ENCODE measurements around the gene ROBO1. TPM values are rescaled to one million over a fixed set of nuclear protein-coding genes. Genes with fewer than 3 reads are reported as not detected.

The ROBO1 gene
- total and polyA plus RNA-seq, 2 of the 8 experiments (the other 6 are each of a cell fraction or from before 2014, with no cell fraction given) = 51.4 to 91.0 TPM

DNA sequence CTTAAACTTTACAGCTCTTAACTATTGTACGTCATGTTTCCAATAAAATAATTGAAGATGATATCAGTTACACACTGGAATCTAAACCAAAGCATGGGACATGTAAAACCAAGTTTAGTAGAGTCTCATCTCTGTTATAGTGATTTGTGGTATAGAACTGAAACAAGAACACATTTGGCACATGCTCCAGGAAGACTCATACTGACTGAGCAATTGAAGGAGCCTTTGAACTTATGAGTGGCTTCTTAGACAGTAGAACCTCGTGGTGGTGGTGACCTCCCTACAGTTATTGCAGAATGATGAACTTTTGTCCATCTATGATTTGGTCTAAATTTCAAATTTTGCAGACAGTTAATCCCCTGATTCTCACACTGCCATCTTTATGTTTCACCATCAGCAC, 729.7 kb downstream of the ROBO1 start:
- no peak overlapping the region for H4K91ac ChIP-seq (replicated peaks; ENCODE audit: insufficient read length, low read length)
- no peak overlapping the region for H3K14ac ChIP-seq (ENCODE audit: insufficient read length)
- H3K23me2 ChIP-seq (ENCODE audit: low read depth, low read length) = no peaks in the 10 kb centered on the region
- no peak overlapping the region for H3K4me2 ChIP-seq (ENCODE audit: insufficient read depth in 1 of 2, low read depth in 2 of 2, low read length in 2 of 2)
- no peaks in the 10 kb centered on the region for H3K27me3 ChIP-seq (replicated peaks in 1 of 4; ENCODE audit: control insufficient read depth in 3 of 4, extremely low read depth in 1 of 4, insufficient read depth in 3 of 4, low read length in 3 of 4)
- CTCF ChIA-PET (ENCODE audit: partially characterized antibody) = interaction anchor here (0.9 kb wide), 1 partner anchor 375 kb away, joined by 4 read pairs; no protein-coding TSS in a partner anchor
- H3K18ac ChIP-seq (ENCODE audit: extremely low read depth, low read length) = no peak overlapping the region
- no peak overlapping the region for H3K27ac ChIP-seq (ENCODE audit: low read depth, low read length)
- POLR2A ChIA-PET (ENCODE audit: partially characterized antibody) = no interaction called here
- H2AK5ac ChIP-seq (ENCODE audit: low read depth, low read length) = no peak overlapping the region
- H3K4me3 ChIP-seq (ENCODE audit: extremely low read depth in 1 of 4, insufficient read depth in 2 of 4, low read depth in 3 of 4, low read length in 4 of 4) = no peak overlapping the region
- no peak overlapping the region for H3K56ac ChIP-seq (replicated peaks; ENCODE audit: insufficient read length, low read depth, low read length)
- no peak overlapping the region for H2AFZ ChIP-seq (ENCODE audit: low read length)
- no peak overlapping the region for H4K5ac ChIP-seq (ENCODE audit: insufficient read length, low read depth, low read length)
- H3K79me1 ChIP-seq (ENCODE audit: low read depth, low read length) = no peaks in the 10 kb centered on the region
- H3K23ac ChIP-seq (ENCODE audit: insufficient read length) = no peak overlapping the region
- DNase-seq (ENCODE audit: low read depth in 1 of 2, low spot score in 2 of 2) (no peak), FAIRE-seq (no peak)
- H3K36me3 ChIP-seq (ENCODE audit: control insufficient read depth in 2 of 4, insufficient read depth in 4 of 4, low read length in 3 of 4) = no peaks in the 10 kb centered on the region
- no peaks in the 10 kb centered on the region for H3K9me3 ChIP-seq (ENCODE audit: insufficient read depth in 2 of 2, low read depth in 1 of 2, low read length in 1 of 2)
- no peak overlapping the region for H2BK5ac ChIP-seq (ENCODE audit: low read depth, low read length)
- no peaks in the 10 kb centered on the region for H3K79me2 ChIP-seq (ENCODE audit: control insufficient read depth in 1 of 2, insufficient read depth in 2 of 2, low read length in 2 of 2)
- no peaks in the 10 kb centered on the region for H4K20me1 ChIP-seq (replicated peaks in 1 of 2; ENCODE audit: control insufficient read depth in 1 of 2, insufficient read depth in 2 of 2, low read length in 2 of 2)
- WGBS, 2 experiments (ENCODE audit: extremely low coverage in 1 of 2, insufficient coverage in 1 of 2, insufficient read length in 1 of 2, insufficient replicate concordance in 2 of 2, low coverage in 1 of 2, low lambda C conversion rate in 2 of 2, missing lambda C conversion rate in 1 of 2) = 80% methylated on average over 2 of the region's 2 CpGs; no CpG with 5 or more reads in 1 of the 2 experiments
- no peaks in the 10 kb centered on the region for H3K4me1 ChIP-seq (replicated peaks in 1 of 4; ENCODE audit: control insufficient read depth in 3 of 4, insufficient read depth in 4 of 4, low read length in 3 of 4)
- H2BK20ac ChIP-seq (ENCODE audit: low read length) = no peak overlapping the region
- H2BK12ac ChIP-seq (ENCODE audit: low read depth, low read length) = no peak overlapping the region
- no peak overlapping the region for H2BK15ac ChIP-seq (ENCODE audit: low read length)
- no peak overlapping the region for H4K8ac ChIP-seq (ENCODE audit: extremely low read depth, insufficient read depth, low read length)
- no peak overlapping the region for H3K9ac ChIP-seq (replicated peaks in 1 of 4; ENCODE audit: extremely low read depth in 1 of 4, low read depth in 3 of 4, low read length in 3 of 4)
- H3K4ac ChIP-seq (replicated peaks; ENCODE audit: insufficient read length, low read depth, low read length) = no peak overlapping the region
- H2BK120ac ChIP-seq (replicated peaks; ENCODE audit: low read depth, low read length) = no peak overlapping the region
- TF ChIP-seq TCF12 (IDR thresholded peaks at IDR 0.05; ENCODE audit: low read depth, low read length) (no peak), SP2 (IDR thresholded peaks at IDR 0.05; ENCODE audit: low read length) (no peak), RFX5 (IDR thresholded peaks at IDR 0.05; ENCODE audit: borderline replicate concordance, low read depth, low read length) (no peak), FOSL1 (IDR thresholded peaks at IDR 0.05; ENCODE audit: insufficient read depth, low read depth, low read length) (no peak), KDM4A (IDR thresholded peaks at IDR 0.05; ENCODE audit: low read depth, low read length, severe bottlenecking) (no peak), CBX8 (IDR thresholded peaks at IDR 0.05; ENCODE audit: borderline replicate concordance, low read depth, low read length) (no peak), GTF2F1 (IDR thresholded peaks at IDR 0.05; ENCODE audit: borderline replicate concordance, low read depth, low read length) (no peak), ZNF274 (IDR thresholded peaks at IDR 0.05; ENCODE audit: borderline replicate concordance, extremely low read depth, low read length) (no peak), KDM5A (IDR thresholded peaks at IDR 0.05; ENCODE audit: low read length) (no peak)
